ENCODE measurements around the gene BTBD9.

GRCh38 chr6:38155621-38156204 is 484.0 kb downstream of the BTBD9 start:
- no peak for TF ChIP-seq CTCF (conservative IDR thresholded peaks at IDR 0.05; ENCODE audit: low read depth, low read length)
- TF ChIP-seq EZH2phosphoT487 (IDR thresholded peaks at IDR 0.05; ENCODE audit: borderline replicate concordance, low read length), result no peak
- no peak for TF ChIP-seq EZH2 (IDR thresholded peaks at IDR 0.05; ENCODE audit: low read length, unreplicated experiment)

Measured in PC-3 (cell line).